Suprapubic skin (tissue), 4 donors: ENCODE measurements around the gene PRRC1. TPM values are rescaled to one million over a fixed set of nuclear protein-coding genes. Genes with fewer than 3 reads are reported as not detected.

Experiments
- DNase-seq, 2 donors: peaks; one replicate each; pipeline ENCODE4 v3.0.0-alpha.2; 2019; ENCODE audit warnings: low spot score in 2 of 2
- H3K27ac ChIP-seq: fragments of 200-600 bp; sonication (generic); one replicate; pipeline ENCODE4 v1.5.1; 2019
- H3K27me3 ChIP-seq: fragments of 200-600 bp; sonication (generic); one replicate; pipeline ENCODE4 v1.5.1; 2019
- H3K36me3 ChIP-seq: fragments of 200-600 bp; sonication (generic); one replicate; pipeline ENCODE4 v1.5.1; 2019
- H3K4me1 ChIP-seq: fragments of 200-600 bp; sonication (generic); one replicate; pipeline ENCODE4 v1.5.1; 2019
- H3K4me3 ChIP-seq: fragments of 200-600 bp; sonication (generic); one replicate; pipeline ENCODE4 v1.5.1; 2019; ENCODE audit warnings: mild to moderate bottlenecking
- H3K9me3 ChIP-seq: fragments of 200-600 bp; sonication (generic); one replicate; pipeline ENCODE4 v1.5.1; 2019
- CTCF ChIP-seq, 2 donors: fragments of 200-600 bp in 1 of 2; fragments of 450-650 bp in 1 of 2; sonication (generic) in 1 of 2; IDR thresholded peaks; one replicate each; pipeline ENCODE4 v1.5.1; 2016 to 2019; ENCODE audit warnings: antibody characterized with exemption in 2 of 2, mild to moderate bottlenecking in 1 of 2, moderate library complexity in 1 of 2
- EP300 ChIP-seq: sonication (generic); formaldehyde crosslinking; IDR thresholded peaks from one replicate; pipeline ENCODE4 v1.6.1; 2017; ENCODE audit warnings: antibody characterized with exemption
- POLR2A ChIP-seq, 2 donors: fragments of 450-650 bp; IDR thresholded peaks; one replicate each; pipeline ENCODE4 v1.6.1; 2017; ENCODE audit warnings: antibody characterized with exemption in 2 of 2, mild to moderate bottlenecking in 2 of 2, moderate library complexity in 2 of 2
- POLR2AphosphoS5 ChIP-seq, 3 donors: sonication (generic); formaldehyde crosslinking; IDR thresholded peaks; one replicate each; pipeline ENCODE4 v1.6.1; 2017; ENCODE audit warnings: antibody characterized with exemption in 3 of 3
- WGBS: methylation state at CpG from one replicate; pipeline ENCODE4 v1.1.5; 2018; 5-methylcytosine and 5-hydroxymethylcytosine counted together
- total RNA-seq, 4 donors: library from RNA; depleted of rRNA; stranded (reverse); fragments of >200 nt; gene quantifications; one replicate each; pipeline ENCODE4 v1.1.0, GENCODE V29; 2016

PRRC1 gene
- total RNA-seq, 4 donors from 2014 or later: 36.8 to 59.0 (median 45.0) TPM

- Histone ChIP-seq H3K4me3 (no peak overlapping the region), H3K27ac (no peak overlapping the region), H3K9me3 (no peaks in the 10 kb centered on the region), H3K36me3 (peaks cover 11% of the 10 kb centered on the region), H3K27me3 (no peaks in the 10 kb centered on the region), H3K4me1 (no peaks in the 10 kb centered on the region)
- TF ChIP-seq EP300: no peak
- no peak for TF ChIP-seq POLR2AphosphoS5 (IDR thresholded peaks at IDR 0.05)
- no peak for TF ChIP-seq POLR2A (IDR thresholded peaks at IDR 0.05)
- TF ChIP-seq CTCF (IDR thresholded peaks at IDR 0.05): no peak
- 40% methylated on average over 2 of the region's 2 CpGs for WGBS
- DNase-seq: no peak
These were observed 40.8 kb downstream of the PRRC1 start for GRCh38 chr5:127558273-127558672.

- 59% methylated on average over 3 of the region's 3 CpGs for WGBS
- no peak for DNase-seq
- Histone ChIP-seq H3K4me1 (no peaks in the 10 kb centered on the region), H3K4me3 (no peak overlapping the region), H3K36me3 (peaks cover 3% of the 10 kb centered on the region), H3K27me3 (no peaks in the 10 kb centered on the region), H3K9me3 (no peaks in the 10 kb centered on the region), H3K27ac (no peak overlapping the region)
- TF ChIP-seq EP300 (no peak), POLR2AphosphoS5 (IDR thresholded peaks at IDR 0.05) (no peak), CTCF (IDR thresholded peaks at IDR 0.05) (no peak)
These were observed 43.8 kb downstream of the PRRC1 start for GRCh38 chr5:127561254-127561653.

- no peak for DNase-seq
- Histone ChIP-seq H3K4me1 (no peaks in the 10 kb centered on the region), H3K9me3 (no peaks in the 10 kb centered on the region), H3K36me3 (peaks cover 3% of the 10 kb centered on the region), H3K27me3 (no peaks in the 10 kb centered on the region), H3K27ac (no peak overlapping the region), H3K4me3 (no peak overlapping the region)
- TF ChIP-seq EP300 (no peak), POLR2AphosphoS5 (IDR thresholded peaks at IDR 0.05) (no peak), CTCF (IDR thresholded peaks at IDR 0.05) (no peak), POLR2A (IDR thresholded peaks at IDR 0.05) (no peak)
- 30% methylated on average over 3 of the region's 3 CpGs for WGBS
These were observed 44.8 kb downstream of the PRRC1 start for GRCh38 chr5:127562252-127562651.

- no peak for DNase-seq
- peaks cover 3% of the 10 kb centered on the region for H3K36me3 ChIP-seq
- no peaks in the 10 kb centered on the region for H3K9me3 ChIP-seq
- no peak overlapping the region for H3K27ac ChIP-seq
- no peak for TF ChIP-seq EP300
- TF ChIP-seq POLR2AphosphoS5 (IDR thresholded peaks at IDR 0.05): no peak
- no peak for TF ChIP-seq POLR2A (IDR thresholded peaks at IDR 0.05)
- TF ChIP-seq CTCF (IDR thresholded peaks at IDR 0.05): no peak
- H3K27me3 ChIP-seq: no peaks in the 10 kb centered on the region
- WGBS: 62% methylated on average over 2 of the region's 2 CpGs
- H3K4me1 ChIP-seq: no peaks in the 10 kb centered on the region
- H3K4me3 ChIP-seq: no peak overlapping the region
These were observed 45.7 kb downstream of the PRRC1 start for GRCh38 chr5:127563136-127563535.

- Histone ChIP-seq H3K27me3 (peaks cover under 1% of the 10 kb centered on the region), H3K4me1 (no peaks in the 10 kb centered on the region), H3K36me3 (no peaks in the 10 kb centered on the region), H3K27ac (no peak overlapping the region), H3K9me3 (no peaks in the 10 kb centered on the region), H3K4me3 (no peak overlapping the region)
- DNase-seq: no peak
- TF ChIP-seq EP300 (no peak), POLR2AphosphoS5 (IDR thresholded peaks at IDR 0.05) (no peak), CTCF (IDR thresholded peaks at IDR 0.05) (peak in 1 of 2 donors; percentile 35)
- WGBS: 59% methylated on average over 2 of the region's 2 CpGs
These were observed 46.7 kb downstream of the PRRC1 start for GRCh38 chr5:127564002-127564769.
